OCI-LY3 (cell line): ENCODE results near the gene EXOSC9.

Experiments
- EZH2phosphoT487 ChIP-seq: fragments of 200-600 bp; shearing (Covaris generic); IDR thresholded peaks from 2 replicates; pipeline ENCODE4 v1.6.1; 2018; ENCODE audit warnings: antibody characterized with exemption, mixed run types, low read depth
- TF ChIP-seq, protein P1 (sequence below): fragments of 200-600, 300-600 bp; sonication (generic); IDR thresholded peaks from 2 replicates; pipeline ENCODE4 v1.5.1; 2014; ENCODE audit warnings: antibody characterized with exemption, low read length, low read depth

DNA sequence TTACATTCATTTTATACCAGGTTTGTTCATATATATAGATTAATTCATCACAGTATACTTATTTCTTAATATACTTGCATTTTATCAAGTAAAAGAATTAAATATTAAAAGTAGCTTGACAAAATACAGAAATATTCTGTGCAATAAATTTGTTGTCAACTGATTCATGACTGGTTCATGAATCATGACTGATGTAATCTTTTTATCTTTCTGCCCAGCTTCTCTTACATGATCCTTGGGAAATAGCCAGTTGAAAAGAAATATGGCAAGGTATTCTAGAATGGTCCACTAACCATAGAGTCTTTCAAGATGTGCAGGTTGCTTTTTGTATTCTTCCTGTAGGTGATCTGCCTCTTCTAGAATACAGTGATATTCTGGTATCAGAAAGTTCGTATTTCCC lies 26.7 kb downstream of the EXOSC9 start:
- TF ChIP-seq, protein P1, sequence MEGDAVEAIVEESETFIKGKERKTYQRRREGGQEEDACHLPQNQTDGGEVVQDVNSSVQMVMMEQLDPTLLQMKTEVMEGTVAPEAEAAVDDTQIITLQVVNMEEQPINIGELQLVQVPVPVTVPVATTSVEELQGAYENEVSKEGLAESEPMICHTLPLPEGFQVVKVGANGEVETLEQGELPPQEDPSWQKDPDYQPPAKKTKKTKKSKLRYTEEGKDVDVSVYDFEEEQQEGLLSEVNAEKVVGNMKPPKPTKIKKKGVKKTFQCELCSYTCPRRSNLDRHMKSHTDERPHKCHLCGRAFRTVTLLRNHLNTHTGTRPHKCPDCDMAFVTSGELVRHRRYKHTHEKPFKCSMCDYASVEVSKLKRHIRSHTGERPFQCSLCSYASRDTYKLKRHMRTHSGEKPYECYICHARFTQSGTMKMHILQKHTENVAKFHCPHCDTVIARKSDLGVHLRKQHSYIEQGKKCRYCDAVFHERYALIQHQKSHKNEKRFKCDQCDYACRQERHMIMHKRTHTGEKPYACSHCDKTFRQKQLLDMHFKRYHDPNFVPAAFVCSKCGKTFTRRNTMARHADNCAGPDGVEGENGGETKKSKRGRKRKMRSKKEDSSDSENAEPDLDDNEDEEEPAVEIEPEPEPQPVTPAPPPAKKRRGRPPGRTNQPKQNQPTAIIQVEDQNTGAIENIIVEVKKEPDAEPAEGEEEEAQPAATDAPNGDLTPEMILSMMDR, result no peak
- TF ChIP-seq EZH2phosphoT487, result no peak
